ENCODE results near the gene FAM13C.

- TF ChIP-seq CTCF (IDR thresholded peaks at IDR 0.05) (no peak), POLR2A (IDR thresholded peaks at IDR 0.05) (no peak)
These were observed 86.2 kb downstream of the FAM13C start for GRCh38 chr10:59276133-59276532.

Data from tibial nerve (tissue), 3 donors.